ENCODE measurements around the gene PHF19. TPM values are rescaled to one million over a fixed set of nuclear protein-coding genes. Genes with fewer than 3 reads are reported as not detected.
A peak's percentile ranks its signal among the peaks of the same experiment; 100 is the strongest.

Gene PHF19
- total and polyA plus RNA-seq, 2 of the 8 experiments (the other 6 are each of a cell fraction or from before 2014, with no cell fraction given), result 28.2 to 31.8 TPM

DNA sequence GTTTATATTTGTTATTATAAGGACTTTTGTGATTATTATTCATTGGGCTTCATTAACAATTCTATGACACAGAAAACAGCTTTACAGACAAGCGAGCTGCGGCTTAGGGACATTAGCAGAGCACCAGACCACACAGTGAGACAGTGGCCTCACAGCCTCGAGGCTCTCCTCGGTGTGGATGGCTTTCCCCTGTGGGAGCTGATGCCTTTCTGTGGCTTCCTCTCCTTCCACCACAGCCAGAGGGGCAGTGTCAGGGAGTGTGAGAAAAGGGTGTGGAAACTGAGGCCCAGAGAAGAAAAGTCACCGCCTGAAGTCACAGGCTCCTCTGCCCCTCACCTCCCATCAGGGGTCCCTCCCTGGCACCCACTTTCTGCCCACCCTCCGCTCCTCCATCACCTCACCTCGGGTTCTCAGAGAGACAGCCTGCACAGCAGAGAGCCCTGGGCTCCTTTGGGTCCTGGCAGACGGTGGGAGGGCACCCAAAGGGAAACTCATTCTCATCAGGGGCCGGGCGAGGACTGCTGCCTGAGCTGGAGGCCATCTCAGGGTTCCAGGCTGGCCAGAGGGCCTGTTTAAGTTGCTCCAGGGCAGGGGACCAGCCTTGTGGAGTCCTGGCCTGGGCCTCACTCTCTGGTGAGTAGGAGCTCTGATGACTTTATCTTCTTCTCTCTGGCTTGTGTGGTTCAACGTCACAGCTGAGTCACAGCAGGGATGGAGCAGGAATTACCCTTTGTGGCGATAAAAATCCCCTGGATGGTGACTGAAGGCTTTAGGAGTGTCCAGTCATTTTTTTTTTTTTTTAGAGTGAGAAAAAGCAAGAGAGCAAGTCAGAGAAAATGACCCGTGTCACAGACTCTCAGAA lies 48.8 kb upstream of the PHF19 start:
- Histone ChIP-seq H3K14ac (ENCODE audit: insufficient read length) (no peak overlapping the region), H2BK120ac (replicated peaks; ENCODE audit: low read depth, low read length) (no peak overlapping the region), H4K5ac (ENCODE audit: insufficient read length, low read depth, low read length) (peak overlapping the region; percentile 10), H4K91ac (replicated peaks; ENCODE audit: insufficient read length, low read length) (peak overlapping the region; percentile 57), H4K20me1 (replicated peaks in 1 of 2; ENCODE audit: control insufficient read depth in 1 of 2, insufficient read depth in 2 of 2, low read length in 2 of 2) (no peaks in the 10 kb centered on the region), H3K4ac (replicated peaks; ENCODE audit: insufficient read length, low read depth, low read length) (no peak overlapping the region), H3K36me3 (ENCODE audit: control insufficient read depth in 2 of 4, insufficient read depth in 4 of 4, low read length in 3 of 4) (no peaks in the 10 kb centered on the region; a peak in 1 of 8 replicates), H2BK15ac (ENCODE audit: low read length) (no peak overlapping the region), H3K27ac (ENCODE audit: low read depth, low read length) (no peak overlapping the region), H2AFZ (ENCODE audit: low read length) (no peak overlapping the region), H2BK20ac (ENCODE audit: low read length) (peak overlapping the region; percentile 1; the same call in 1 of the 2 replicates), H3K56ac (replicated peaks; ENCODE audit: insufficient read length, low read depth, low read length) (no peak overlapping the region), H3K23ac (ENCODE audit: insufficient read length) (no peak overlapping the region), H3K4me3 (ENCODE audit: extremely low read depth in 1 of 4, insufficient read depth in 2 of 4, low read depth in 3 of 4, low read length in 4 of 4) (no peak overlapping the region), H2BK5ac (ENCODE audit: low read depth, low read length) (no peak overlapping the region), H3K23me2 (ENCODE audit: low read depth, low read length) (peaks cover 3% of the 10 kb centered on the region; the same call in 1 of the 2 replicates), H3K9ac (replicated peaks in 1 of 4; ENCODE audit: extremely low read depth in 1 of 4, low read depth in 3 of 4, low read length in 3 of 4) (no peak overlapping the region; a peak in 1 of 7 replicates), H3K4me1 (replicated peaks in 1 of 4; ENCODE audit: control insufficient read depth in 3 of 4, insufficient read depth in 4 of 4, low read length in 3 of 4) (peaks cover 0 to 23% (median 14%) of the 10 kb centered on the region in 4 experiments; a peak in 6 of 7 replicates), H3K9me3 (ENCODE audit: insufficient read depth in 2 of 2, low read depth in 1 of 2, low read length in 1 of 2) (no peaks in the 10 kb centered on the region), H3K18ac (ENCODE audit: extremely low read depth, low read length) (peak overlapping the region; percentile 66), H3K27me3 (replicated peaks in 1 of 4; ENCODE audit: control insufficient read depth in 3 of 4, extremely low read depth in 1 of 4, insufficient read depth in 3 of 4, low read length in 3 of 4) (peaks cover 0 to 6% (median 2%) of the 10 kb centered on the region in 4 experiments; a peak in 1 of 7 replicates), H3K79me2 (ENCODE audit: control insufficient read depth in 1 of 2, insufficient read depth in 2 of 2, low read length in 2 of 2) (no peaks in the 10 kb centered on the region), H3K4me2 (ENCODE audit: insufficient read depth in 1 of 2, low read depth in 2 of 2, low read length in 2 of 2) (peak overlapping the region in 1 of 2 experiments; percentile 7; a peak in 2 of 4 replicates), H2AK5ac (ENCODE audit: low read depth, low read length) (no peak overlapping the region), H2BK12ac (ENCODE audit: low read depth, low read length) (peak overlapping the region; percentile 70; the same call in 1 of the 2 replicates), H3K79me1 (ENCODE audit: low read depth, low read length) (no peaks in the 10 kb centered on the region), H4K8ac (ENCODE audit: extremely low read depth, insufficient read depth, low read length) (no peak overlapping the region; the same call in 1 of the 2 replicates)
- WGBS, 2 experiments (ENCODE audit: extremely low coverage in 1 of 2, insufficient coverage in 1 of 2, insufficient read length in 1 of 2, insufficient replicate concordance in 2 of 2, low coverage in 1 of 2, low lambda C conversion rate in 2 of 2, missing lambda C conversion rate in 1 of 2), result 70% methylated on average over 13 of the region's 13 CpGs; no CpG with 5 or more reads in 1 of the 2 experiments
- ChIA-PET POLR2A (ENCODE audit: partially characterized antibody) (interaction anchor here (1.0 to 2.0 kb wide), 3 partner anchors 8 to 13 kb away, joined by 3 to 7 read pairs (median 3); no protein-coding TSS in a partner anchor), CTCF (ENCODE audit: partially characterized antibody) (interaction anchor here (0.6 to 3.4 kb wide), 7 partner anchors 9 to 170 kb away, joined by 3 to 16 read pairs (median 4); no protein-coding TSS in a partner anchor)
- FAIRE-seq (no peak), DNase-seq (ENCODE audit: low read depth in 1 of 2, low spot score in 2 of 2) (no peak)
- TF ChIP-seq RFX5 (IDR thresholded peaks at IDR 0.05; ENCODE audit: borderline replicate concordance, low read depth, low read length), result no peak
- TF ChIP-seq NANOG (IDR thresholded peaks at IDR 0.05; ENCODE audit: insufficient read depth, low read depth, low read length, poor library complexity, severe bottlenecking), result no peak
- TF ChIP-seq TCF12 (IDR thresholded peaks at IDR 0.05; ENCODE audit: low read depth, low read length), result no peak
